GM19328 (cell line): Measurements from ENCODE around the gene GNB2.
A peak's percentile ranks its signal among the peaks of the same experiment; 100 is the strongest.

ENCODE experiments used
- ATAC-seq: cut with Tn5 transposase; IDR thresholded peaks from one replicate; pipeline ENCODE4 v1.9.1; 2021; ENCODE audit warnings: mild to moderate bottlenecking, moderate library complexity; ENCODE audit not compliant: unreplicated experiment

GNB2 gene

DNA sequence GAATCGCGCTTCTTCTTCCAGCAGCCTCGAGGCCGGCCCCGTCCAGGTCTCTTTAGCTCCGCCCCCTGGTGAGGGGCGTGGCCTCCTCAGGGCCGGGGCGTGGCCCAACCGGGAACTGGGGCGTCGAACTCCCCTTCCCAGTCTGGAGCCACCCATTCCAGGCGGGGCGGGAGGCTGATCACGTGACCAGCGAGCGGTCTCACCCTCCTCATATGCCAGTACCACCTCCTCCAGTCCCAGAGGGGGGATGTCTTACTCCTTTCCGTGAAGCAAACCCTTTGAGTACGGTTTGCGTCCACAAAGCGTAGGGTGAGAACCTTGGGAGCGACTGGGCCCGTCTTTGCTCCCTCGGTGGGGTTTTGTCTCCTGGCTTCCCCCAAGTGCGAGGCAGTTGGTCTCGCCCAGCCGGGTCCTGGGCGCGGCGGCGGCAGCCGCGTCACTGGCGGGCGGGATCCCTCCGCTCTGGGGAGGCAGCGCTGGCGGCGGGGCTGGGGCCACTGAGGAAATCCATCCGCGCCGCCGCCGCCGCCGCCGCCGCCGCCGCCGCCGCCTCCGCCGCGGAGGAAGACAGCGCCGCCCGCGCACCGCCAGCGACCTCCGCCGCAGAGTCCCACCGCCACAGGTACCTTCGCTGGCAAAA is at the start of gene GNB2:
TSS of gene GNB2 (plus strand) at position 439 of the 640 bp plus-strand sequence. CDS start 2,526 bp downstream, outside the sequence.
- peak; percentile 60 for ATAC-seq

GRCh38 chr7:100623951-100624824 is 49.4 kb upstream of the GNB2 start:
- ATAC-seq = no peak

DNA sequence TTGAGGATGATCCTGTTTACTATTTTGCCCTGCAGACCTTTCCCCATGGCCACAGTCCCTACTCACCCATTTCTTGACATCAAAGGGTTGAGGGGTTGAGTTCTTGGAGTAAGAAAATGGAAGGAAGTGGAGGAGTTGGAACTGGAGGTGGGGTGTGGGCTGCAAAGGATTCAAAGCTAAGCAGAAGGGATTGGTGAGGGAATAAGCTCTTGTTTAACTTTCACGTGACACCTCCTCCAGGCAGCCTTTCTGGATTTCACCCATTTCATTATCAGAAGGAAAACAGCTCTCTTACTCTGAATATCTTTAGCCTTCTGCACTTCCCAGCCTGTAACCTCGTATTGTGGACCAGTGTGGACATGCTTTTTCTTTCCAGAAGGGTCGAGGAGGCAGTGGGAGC is 47.5 kb upstream of the GNB2 start:
- ATAC-seq = no peak

DNA sequence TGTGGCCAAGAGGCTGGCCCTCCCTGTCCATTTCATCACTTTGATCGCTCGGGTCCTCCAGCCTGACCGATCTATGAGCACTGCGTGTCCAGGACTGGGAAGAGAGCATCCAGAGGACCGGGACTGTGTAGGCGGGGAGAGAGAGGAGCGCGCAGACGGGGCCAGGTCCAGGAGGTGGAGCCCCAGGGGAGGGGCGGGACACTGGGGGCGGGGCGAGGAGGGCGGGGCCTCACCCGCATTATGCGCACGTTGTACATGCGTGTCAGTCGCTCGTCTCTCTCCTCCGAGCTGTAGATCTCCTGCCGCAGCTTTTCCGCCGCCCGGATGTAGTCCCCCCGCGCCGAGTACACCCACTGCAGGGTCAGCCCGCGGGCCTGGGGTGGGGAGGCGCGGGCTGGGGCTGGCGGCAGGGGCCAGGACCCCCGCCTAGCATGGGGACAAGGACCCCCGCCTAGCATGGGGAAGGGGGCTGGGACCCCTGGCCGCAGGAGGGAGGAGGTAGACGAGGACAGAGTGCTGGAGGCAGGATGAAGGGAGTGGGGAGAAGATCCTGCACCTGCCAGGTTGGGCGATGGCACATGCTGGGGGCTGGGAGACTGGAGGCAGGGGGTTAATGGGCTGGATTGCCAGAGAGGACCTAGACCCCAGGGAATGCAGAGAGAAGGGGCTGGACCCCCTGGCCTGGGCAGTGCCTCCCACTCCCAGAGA is 46.9 kb upstream of the GNB2 start:
- ATAC-seq = peak; percentile 68

DNA sequence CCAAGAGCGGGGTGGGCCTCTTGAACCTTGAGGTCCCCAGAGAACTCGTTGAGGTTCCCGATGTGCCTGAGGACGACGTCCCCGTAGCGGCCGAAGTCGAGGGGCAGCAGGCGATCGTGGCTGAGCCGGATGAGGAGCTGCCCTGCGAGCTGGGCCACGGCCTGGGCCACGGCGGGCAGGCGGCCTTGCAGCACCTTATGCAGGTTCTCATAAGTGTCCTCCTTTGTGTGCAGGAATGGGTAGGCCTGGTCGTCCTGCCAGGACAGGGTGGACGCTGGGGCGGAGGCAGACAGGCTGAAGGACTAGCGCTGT is 46.3 kb upstream of the GNB2 start:
- no peak for ATAC-seq

- no peak for ATAC-seq
Measured at GRCh38 chr7:100629117-100629716, 44.3 kb upstream of the GNB2 start.

DNA sequence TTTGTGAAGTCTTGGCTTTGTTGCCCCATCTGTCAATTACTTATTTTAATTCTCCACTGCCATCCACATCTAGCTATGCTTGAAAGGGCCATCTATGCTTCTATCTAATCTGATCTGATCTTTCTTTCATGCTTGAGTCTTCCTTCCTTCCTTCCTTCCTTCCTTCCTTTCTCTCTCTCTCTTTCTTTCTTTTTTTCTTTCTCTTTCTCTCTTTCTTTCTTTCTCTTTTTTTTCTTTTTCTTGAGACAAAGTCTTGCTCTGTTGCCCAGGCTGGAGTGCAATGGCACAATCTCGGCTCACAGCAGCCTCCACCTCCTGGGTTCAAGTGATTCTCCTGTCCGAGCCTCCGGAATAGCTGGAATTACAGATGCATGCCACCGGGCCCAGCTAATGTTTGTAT is 43.5 kb upstream of the GNB2 start:
- no peak for ATAC-seq

DNA sequence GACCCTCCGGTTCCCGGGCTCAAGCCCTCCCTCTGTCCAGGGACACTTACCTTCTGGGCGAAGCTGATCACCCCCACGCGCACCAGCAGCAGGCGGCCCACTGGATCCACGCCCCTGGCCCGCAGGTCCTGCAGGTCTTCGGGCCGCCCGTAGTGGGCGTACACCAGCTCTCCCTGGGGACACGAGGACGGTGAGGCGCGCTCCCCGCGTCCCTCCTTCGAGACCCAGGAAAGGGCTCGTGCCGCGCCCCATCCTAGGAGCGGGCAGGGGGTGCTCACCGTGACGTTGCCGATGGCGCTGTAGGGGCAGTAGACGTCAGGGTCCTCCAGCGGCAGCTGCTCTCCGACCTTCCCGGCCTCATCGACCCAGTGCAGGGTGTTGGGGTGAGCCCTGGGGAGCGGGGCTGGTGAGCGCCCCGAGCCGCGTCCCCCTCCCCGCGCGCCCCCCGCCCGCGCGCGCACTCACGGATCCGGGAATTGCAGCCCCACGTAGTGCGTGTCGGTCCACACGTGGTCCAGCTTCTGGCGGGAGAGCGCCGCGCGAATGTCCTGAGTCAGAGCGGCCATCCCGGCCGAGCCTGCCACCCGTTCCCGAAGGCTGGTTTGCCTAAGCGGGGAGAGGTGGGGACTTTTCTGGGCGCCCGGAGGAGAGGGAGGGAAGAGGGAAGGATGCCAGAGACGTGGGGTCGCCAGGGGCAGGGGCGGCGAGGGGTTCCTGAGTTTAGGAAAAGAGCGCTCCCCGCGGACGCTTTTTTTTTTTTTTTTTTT is 40.4 kb upstream of the GNB2 start:
- ATAC-seq = peak; percentile 59

DNA sequence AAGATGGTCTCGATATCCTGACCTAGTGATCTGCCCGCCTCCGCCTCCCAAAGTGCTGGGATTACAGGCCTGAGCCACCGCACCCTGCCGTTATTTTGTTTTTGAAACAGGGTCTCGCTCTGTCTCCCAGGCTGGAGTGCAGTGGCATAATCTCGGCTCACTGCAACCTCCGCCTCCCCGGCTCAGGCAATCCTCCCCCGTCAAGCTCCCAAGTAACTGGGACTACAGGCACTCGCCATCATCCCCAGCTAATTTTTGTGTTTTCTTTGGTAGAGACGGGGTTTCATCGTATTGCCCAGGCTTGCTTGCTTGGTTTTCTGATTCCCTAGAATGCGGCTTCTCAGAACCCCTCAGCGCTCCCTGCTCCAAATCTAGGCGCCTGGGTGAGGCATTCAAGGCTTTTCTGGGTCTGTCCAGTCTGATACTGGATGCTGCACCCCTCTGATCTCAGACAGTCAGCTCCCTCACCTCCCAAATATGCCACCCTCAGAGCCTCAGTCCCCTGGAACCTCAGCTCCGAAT is 33.5 kb upstream of the GNB2 start:
- no peak for ATAC-seq

DNA sequence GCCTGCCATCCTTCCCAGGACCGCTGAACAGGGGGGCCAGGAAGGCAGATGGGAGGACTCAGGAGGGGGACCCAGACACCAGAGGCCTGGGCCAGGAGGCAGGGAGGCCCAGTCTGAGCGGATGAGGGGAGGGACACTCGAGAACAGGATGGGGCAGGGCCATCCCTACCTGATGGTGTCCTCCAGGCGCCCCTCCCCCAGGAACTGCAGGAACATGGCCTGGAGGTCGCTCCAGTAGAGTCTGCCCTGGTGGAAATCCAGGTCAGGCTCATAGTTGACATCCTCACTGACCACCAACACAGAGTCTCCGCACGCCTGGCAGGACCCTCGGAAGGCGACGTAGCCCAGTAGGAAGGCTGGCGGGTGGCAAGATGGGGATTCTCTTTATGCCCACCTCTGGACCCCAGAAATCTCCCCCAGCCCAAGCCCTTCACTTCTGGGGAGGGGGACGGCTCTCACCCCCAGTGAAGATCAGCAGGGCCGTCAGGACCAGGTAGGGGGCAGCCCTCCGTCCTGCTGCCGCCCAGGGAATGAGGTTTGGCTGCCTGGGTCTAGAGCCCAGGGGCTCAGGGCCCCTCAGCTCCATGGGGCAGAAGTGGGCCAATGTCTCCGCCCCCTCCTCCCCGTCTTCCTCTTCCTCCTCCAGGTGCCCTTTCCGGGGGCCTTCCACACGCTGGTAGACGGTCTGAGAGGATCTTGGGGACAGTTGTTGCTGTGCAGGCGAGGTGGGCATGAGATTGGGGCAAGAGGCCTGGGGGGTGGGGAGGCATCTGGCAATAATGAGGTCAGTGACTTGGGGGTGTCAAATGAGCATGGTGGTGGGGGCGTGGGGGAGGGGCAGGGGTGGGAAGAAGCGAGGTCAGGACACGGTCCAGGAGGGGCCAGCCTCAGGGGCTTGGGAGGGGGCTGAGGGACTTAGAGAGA is 32.8 kb upstream of the GNB2 start:
- ATAC-seq = no peak

- no peak for ATAC-seq
Measured at GRCh38 chr7:100641463-100641859, 32.1 kb upstream of the GNB2 start, which contains the start of gene TFR2. TSS of gene TFR2 (minus strand) at chr7:100641552. CDS start at chr7:100641509, 43 bp downstream.

- no peak for ATAC-seq
Measured at GRCh38 chr7:100641860-100642533, 31.5 kb upstream of the GNB2 start.

- no peak for ATAC-seq
Measured at GRCh38 chr7:100642534-100642907, 31.0 kb upstream of the GNB2 start.

- no peak for ATAC-seq
Measured at GRCh38 chr7:100649826-100650565, 23.5 kb upstream of the GNB2 start.

DNA sequence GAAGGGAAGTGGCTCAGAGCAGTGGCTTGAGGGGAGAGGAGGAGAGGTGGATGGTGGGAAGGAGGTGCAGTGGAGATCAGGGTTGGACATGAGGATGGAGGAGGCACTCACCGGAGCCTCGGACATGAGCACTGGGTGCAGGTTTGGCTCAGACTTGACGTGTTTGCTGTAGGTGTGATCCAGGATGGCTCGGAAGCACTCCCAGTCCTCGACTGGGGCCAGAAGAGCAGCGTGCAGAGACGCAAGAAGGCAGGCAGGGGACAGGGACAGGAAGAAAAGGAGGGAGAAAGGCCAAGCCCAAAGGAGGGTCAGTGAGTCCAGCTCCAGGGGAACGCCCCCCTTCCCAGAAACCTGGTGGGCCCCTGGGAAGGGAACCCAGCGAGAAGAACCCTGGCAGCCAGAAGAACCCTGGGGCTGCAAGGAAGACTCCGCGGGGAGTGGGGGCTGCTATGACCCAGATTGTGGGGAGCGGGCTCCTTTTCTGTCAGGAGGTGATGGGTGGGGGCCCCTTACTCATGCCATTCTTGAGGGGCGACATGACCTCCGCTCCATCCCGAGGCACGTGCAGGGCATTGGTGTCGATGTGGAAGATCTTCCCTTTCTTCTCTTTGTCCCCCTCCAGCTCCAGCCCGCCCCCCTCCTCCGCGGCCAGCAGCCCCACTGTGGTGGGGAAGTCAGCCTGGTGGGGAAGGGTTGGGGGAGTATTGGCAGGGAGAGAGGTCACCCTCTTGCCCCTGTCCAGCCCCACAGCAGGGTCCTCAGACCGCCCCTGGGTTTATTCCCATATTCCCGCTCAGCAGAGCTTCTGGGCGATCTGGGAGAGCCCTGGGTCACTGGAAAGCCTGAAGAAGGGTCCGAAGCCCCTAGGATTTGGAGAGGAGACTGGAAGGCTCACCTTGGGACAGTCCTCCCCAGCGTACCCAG is 18.4 kb upstream of the GNB2 start:
- no peak for ATAC-seq

DNA sequence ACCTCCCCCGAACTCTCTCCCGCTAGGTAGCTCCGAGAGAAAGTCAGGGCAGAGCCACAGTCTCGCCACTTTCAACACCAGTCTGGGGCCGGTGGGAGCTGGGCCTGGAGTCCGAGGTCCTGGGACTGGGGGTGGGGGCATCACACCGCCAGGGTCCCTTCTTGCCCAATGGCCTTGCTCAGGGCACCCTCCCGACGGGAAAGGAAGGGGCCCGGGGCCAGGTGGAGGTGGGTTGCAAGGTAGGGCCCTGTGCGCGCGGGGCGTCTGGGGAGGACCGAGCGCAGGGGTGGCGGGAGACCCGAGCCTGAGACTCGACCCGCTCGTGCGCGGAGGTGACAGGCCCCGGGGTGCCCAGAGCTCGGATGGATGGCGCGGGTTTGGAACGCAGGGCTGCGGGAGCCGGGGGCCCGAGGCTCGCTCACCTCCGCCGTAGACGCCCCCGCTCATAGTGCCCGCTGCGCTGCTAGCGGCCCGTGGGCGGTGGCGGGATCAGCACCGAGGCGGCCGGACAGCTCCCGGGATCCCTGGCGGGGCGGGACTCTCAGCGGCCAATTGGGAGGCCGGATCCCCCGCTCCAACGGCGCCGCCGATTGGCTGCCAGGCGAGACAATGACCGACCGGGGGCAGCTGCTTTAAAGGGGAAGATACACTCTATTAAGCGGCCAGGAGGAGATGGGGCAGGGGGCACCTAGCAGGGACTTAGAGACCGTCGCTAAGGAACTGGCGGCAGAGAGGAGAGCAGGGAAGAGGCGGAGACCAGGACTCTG is 17.4 kb upstream of the GNB2 start, which contains the start of gene ACTL6B:
TSS of gene ACTL6B (minus strand) at position 541 of the 767 bp plus-strand sequence. CDS start at position 447, 94 bp downstream.
- ATAC-seq = no peak
